ENCODE measurements around the gene GCNT1. TPM values are rescaled to one million over a fixed set of nuclear protein-coding genes. Genes with fewer than 3 reads are reported as not detected.
"Not testable (repeated sequence)": the region's sequence is repeated elsewhere in the genome, so short reads cannot be mapped to it uniquely, and the experiment has no call there.

Gene GCNT1
- polyA plus RNA-seq, 12 donors = 3.0 to 20.2 (median 4.3) TPM; not detected in 1

DNA sequence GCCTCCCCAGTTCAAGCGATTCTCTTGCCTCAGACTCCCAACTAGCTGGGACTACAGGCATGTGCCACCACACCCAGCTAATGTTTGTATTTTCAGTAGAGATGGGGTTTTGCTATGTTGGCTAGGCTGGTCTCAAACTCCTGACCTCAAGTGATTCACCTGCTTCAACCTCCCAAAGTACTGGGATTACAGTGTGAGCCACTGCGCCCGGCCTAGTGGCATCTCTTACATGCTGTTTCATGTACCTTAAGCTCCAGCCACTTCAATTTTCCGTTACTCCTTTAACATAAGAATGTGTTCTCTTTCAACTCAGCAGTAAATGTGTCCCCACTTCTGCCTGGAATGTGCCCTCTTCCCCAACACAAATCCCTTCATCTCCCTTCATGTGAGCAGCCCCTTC is 73.9 kb downstream of the GCNT1 start:
- DNase-seq = not testable (repeated sequence)

- no peak for DNase-seq
Observed at GRCh38 chr9:76534026-76534425, 75.0 kb downstream of the GCNT1 start.

DNA sequence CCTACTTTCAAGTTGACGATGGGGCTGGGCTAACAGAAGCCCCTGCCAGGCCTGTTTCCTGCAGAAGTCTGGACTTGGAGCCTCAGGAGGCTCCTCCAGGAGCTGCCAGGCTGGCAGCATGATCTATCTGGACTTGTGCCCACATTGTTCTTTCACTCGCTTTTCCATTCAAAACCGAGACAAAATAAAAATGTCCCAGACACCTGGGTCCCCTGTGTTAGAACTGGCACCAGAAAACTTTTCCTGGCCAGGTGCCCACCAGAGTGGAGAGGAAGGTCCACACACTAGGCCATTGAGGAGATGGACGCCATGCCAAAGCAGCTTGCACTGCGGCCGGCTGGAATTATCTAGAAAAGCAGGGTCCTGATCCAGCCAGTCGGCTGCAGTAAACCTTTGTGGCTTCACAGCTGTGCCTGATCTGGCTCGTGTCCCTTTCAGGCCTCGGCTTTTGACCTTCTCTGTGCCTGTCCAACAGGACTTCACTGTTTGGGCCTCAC is 78.2 kb downstream of the GCNT1 start:
- no peak for DNase-seq

DNA sequence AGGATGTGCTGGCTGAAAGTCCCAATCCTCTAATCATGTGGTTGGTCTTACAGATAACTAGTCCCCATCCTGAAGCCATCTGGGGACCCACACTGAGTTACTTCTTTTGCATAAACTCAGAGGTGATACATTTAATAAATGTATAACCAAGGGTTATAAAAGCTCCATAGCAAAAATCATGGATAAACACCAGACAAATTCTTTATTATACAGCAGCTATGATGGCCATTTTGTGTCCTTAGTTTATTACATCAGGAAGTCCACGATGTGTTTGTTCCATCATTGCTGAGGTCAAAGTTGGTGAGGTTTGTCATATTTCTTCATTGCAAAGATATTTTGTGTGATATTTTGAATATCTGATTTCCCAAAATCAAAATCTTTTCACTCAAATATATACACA is 80.2 kb downstream of the GCNT1 start:
- DNase-seq = no peak

GRCh38 chr9:76542360-76542759 is 83.4 kb downstream of the GCNT1 start:
- DNase-seq = no peak

DNA sequence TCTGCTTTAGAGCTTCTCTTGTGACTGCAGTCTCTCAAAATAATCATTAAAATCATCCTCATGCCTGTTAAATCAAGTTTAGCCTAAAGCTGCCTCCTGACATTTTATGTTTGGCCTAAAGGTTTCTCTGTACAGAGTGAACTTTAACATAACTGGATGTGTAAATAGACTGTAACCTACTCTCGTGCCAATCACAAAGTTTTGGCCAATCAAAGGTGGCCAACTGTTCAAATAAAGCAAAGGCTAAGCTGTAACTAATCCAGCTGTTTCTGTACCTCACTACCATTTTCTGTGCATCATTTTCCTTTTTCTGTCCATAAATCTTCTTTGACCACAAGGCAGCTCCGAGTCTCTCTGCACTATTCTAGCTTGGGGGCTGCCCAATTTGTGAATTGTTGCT is 86.2 kb downstream of the GCNT1 start:
- no peak for DNase-seq

- no peak for DNase-seq
Observed at GRCh38 chr9:76552181-76552580, 93.2 kb downstream of the GCNT1 start.

DNA sequence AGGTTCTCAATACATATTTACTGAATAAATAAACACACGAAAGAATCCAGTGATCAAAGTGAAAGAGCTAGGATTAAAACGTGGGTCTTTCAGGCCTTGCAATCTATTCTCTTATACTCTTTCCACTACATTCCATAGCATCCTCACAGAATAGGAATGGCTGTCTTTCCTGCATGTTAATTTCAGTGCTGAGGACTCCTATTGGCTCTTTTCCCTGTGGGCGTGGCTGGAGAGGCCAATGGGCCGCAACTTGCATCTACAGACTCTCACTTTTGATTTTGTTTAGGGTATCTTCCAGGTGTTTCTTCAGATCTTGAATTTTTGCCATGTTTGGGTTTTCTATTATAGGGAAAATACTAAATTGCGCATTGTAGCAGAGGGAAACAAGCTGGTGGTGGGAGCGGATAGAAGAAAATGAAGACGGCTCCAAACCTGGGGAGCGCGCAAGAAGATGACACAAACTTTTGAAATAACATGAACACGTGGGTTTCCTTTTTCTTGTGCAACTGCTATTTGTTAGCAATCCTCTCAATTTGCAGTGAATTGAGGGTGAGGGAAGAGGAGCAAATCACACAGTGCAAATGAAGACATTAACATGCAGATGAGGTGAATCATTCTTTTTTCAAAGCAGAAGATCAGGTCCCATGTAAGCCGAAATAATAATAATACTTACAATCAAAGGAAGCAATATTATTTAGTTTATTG is 93.9 kb downstream of the GCNT1 start:
- DNase-seq = no peak

DNA sequence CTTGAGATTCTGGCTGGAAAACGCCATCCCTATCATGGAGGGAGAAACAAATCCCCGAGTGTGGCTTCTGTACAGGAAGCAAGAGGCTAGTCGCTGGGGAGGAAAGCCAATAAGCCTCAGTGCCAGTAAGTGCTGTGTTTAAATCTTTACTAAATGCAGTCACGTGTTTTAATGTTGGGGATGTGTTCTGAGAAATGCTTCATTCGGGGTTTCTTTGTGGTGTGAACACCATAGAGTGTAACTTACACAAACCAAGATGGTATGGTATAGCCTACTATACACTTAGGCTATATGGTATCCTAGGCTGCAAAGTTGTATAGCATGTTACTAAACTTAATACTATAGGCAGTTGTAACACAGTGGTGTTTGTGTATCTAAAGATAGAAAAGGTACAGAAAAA is 94.7 kb downstream of the GCNT1 start:
- no peak for DNase-seq

Other genes starting within 250 kb of the GCNT1 start
- gene RFK, start 64.8 kb upstream of the GCNT1 start, polyA plus RNA-seq (ENCODE audit: insufficient read length in 12 of 12) = 10 to 100 TPM in 11 of 12 donors, not detected in 1; 12.5 to 25.4 (median 16.8) TPM